Measurements from ENCODE around the gene LATS1.
"Not testable (repeated sequence)": the region's sequence is repeated elsewhere in the genome, so short reads cannot be mapped to it uniquely, and the experiment has no call there.

DNA sequence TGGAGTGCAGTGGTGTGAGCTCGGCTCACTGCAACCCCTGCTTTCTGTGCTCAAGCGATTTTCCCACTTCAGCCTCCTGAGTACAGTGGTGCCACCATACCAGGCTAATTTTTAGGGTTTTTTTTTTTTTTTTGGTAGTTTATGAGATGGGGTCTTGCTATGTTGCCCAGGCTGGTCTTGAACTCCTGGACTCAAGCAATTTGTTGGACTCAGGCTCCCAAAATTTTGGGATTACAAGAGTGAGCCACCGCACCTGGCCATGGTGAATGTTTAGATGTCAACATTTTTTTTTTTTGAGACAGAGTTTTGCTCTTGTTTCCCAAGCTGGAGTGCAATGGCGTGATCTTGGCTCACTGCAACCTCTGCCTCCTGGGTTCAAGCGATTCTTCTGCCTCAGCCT lies 34.0 kb upstream of the LATS1 start:
- TF ChIP-seq, protein P1, sequence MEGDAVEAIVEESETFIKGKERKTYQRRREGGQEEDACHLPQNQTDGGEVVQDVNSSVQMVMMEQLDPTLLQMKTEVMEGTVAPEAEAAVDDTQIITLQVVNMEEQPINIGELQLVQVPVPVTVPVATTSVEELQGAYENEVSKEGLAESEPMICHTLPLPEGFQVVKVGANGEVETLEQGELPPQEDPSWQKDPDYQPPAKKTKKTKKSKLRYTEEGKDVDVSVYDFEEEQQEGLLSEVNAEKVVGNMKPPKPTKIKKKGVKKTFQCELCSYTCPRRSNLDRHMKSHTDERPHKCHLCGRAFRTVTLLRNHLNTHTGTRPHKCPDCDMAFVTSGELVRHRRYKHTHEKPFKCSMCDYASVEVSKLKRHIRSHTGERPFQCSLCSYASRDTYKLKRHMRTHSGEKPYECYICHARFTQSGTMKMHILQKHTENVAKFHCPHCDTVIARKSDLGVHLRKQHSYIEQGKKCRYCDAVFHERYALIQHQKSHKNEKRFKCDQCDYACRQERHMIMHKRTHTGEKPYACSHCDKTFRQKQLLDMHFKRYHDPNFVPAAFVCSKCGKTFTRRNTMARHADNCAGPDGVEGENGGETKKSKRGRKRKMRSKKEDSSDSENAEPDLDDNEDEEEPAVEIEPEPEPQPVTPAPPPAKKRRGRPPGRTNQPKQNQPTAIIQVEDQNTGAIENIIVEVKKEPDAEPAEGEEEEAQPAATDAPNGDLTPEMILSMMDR (IDR thresholded peaks at IDR 0.05; ENCODE audit: low read length) = not testable (repeated sequence)
- not testable (repeated sequence) for TF ChIP-seq EZH2 (IDR thresholded peaks at IDR 0.05; ENCODE audit: borderline replicate concordance, low read length)
